Measurements from ENCODE around the gene CDH12.
"Not testable (repeated sequence)": the region's sequence is repeated elsewhere in the genome, so short reads cannot be mapped to it uniquely, and the experiment has no call there.

The CDH12 gene

DNA sequence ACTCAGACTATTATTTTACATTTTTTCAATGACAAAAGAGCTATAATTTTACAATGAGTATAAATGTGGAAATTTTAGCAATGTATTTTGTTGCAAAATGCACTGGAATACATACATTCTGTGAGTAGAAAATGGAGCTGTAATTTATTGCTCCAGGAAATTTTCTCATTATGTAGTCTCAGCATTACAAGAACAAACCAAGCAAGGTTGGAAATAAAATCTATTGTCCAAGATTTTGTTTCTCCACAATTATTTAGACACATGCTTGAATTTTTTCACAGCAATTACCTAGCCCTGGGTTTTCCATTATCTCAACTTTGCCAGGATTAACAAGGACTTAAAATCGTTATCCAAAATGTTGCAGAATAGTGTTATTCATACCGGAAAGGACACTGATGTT, 820.1 kb downstream of the CDH12 start:
- Mint-ChIP-seq H3K27ac (no peak overlapping the region), H3K36me3 (ENCODE audit: low read depth) (no peaks in the 10 kb centered on the region), H3K27me3 (ENCODE audit: low read depth, poor library complexity) (no peaks in the 10 kb centered on the region), H3K9me3 (peaks cover 4% of the 10 kb centered on the region), H3K4me3 (no peak overlapping the region), H3K4me1 (no peaks in the 10 kb centered on the region)
- DNase-seq: no peak
- TF ChIP-seq, protein P1, sequence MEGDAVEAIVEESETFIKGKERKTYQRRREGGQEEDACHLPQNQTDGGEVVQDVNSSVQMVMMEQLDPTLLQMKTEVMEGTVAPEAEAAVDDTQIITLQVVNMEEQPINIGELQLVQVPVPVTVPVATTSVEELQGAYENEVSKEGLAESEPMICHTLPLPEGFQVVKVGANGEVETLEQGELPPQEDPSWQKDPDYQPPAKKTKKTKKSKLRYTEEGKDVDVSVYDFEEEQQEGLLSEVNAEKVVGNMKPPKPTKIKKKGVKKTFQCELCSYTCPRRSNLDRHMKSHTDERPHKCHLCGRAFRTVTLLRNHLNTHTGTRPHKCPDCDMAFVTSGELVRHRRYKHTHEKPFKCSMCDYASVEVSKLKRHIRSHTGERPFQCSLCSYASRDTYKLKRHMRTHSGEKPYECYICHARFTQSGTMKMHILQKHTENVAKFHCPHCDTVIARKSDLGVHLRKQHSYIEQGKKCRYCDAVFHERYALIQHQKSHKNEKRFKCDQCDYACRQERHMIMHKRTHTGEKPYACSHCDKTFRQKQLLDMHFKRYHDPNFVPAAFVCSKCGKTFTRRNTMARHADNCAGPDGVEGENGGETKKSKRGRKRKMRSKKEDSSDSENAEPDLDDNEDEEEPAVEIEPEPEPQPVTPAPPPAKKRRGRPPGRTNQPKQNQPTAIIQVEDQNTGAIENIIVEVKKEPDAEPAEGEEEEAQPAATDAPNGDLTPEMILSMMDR (IDR thresholded peaks at IDR 0.05): no peak

DNA sequence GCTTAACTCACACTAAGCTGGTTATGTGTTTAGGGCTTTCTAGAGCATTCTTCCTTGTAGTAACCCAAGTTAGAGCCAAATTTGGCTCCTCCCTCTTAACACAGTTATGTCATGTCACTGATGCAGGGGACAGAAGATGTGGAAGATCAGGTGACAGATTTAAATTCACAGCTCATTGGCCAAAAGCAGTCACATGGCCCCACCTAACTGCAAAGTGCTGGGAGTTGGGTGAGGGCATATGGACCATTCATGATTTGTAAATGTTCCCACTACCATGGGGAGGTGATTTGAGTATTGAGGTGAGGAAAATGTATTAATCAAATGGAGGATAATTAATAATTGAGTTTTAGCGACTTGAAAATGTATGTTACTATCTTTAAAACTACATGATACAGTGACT, 829.4 kb downstream of the CDH12 start:
- Mint-ChIP-seq H3K36me3 (ENCODE audit: low read depth) (no peaks in the 10 kb centered on the region), H3K9me3 (peaks cover 7% of the 10 kb centered on the region), H3K4me3 (no peak overlapping the region), H3K4me1 (no peaks in the 10 kb centered on the region), H3K27ac (no peak overlapping the region), H3K27me3 (ENCODE audit: low read depth, poor library complexity) (no peaks in the 10 kb centered on the region)
- TF ChIP-seq, protein P1 (IDR thresholded peaks at IDR 0.05): no peak
- no peak for DNase-seq

DNA sequence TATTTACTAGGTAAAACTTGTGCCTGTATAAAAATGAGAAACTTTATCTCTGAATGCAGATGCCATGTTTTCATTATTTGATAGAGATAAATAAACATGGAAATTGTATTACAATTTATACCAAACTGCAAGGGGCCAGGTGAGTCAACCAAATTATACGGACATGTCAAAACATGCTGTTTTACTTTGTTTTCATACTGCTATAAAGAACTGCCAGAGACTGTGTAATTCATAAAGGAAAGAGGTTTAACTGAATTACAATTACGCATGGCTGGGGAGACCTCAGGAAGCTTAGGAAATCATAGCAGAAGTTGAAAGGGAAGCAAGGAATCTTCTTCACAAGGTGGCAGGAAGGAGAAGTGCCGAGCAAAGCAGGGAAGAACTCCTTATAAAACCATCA, 840.3 kb downstream of the CDH12 start:
- not testable (repeated sequence) for H3K4me3 Mint-ChIP-seq; H3K9me3 Mint-ChIP-seq; H3K27me3 Mint-ChIP-seq (ENCODE audit: low read depth, poor library complexity); H3K27ac Mint-ChIP-seq; DNase-seq; H3K4me1 Mint-ChIP-seq; H3K36me3 Mint-ChIP-seq (ENCODE audit: low read depth)

DNA sequence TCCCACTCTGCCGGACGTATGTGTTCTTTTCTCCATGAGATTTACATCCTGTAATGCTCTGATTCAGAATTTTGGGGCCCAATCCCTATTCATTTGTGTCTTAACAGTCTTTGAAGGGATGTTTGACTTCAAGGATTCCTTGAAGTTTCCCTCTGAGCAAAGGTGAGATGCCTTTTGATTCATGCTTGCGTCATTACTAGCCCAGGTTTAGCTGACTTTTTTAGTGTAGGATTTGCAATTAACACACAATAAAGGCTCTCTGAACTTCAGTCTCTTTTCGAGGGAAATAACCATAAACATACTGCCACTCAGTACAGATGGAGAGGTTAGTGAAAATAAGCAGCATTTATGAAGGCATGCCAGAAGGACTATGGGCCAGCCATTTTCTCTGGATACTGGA, 842.3 kb downstream of the CDH12 start:
- not testable (repeated sequence) for H3K9me3 Mint-ChIP-seq; DNase-seq; H3K27me3 Mint-ChIP-seq (ENCODE audit: low read depth, poor library complexity); H3K4me1 Mint-ChIP-seq; H3K27ac Mint-ChIP-seq; H3K36me3 Mint-ChIP-seq (ENCODE audit: low read depth); H3K4me3 Mint-ChIP-seq

DNA sequence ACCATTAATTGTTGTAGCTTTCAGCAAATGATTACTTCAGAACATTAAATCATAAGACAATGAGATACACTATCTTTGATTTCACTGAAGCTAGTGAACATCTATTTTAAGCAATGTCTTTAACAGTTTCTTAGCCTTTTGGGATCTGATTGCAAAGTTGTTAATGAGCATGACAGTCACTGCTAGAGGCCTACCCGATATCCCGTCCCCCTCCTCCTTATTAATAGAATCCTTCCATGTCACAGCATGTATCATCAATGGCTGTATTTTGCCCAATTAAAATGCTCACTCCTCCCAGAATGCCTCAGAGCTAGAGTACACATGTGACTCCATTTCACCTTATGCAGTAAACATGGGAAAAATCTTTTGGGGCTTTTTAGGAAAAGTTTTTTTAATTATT, 852.0 kb downstream of the CDH12 start:
- not testable (repeated sequence) for H3K4me1 Mint-ChIP-seq; H3K36me3 Mint-ChIP-seq (ENCODE audit: low read depth); H3K27ac Mint-ChIP-seq; H3K27me3 Mint-ChIP-seq (ENCODE audit: low read depth, poor library complexity); H3K4me3 Mint-ChIP-seq; H3K9me3 Mint-ChIP-seq; DNase-seq

GRCh38 chr5:21985799-21986198, 867.3 kb downstream of the CDH12 start:
- H3K4me3 Mint-ChIP-seq; H3K9me3 Mint-ChIP-seq; H3K4me1 Mint-ChIP-seq; DNase-seq; H3K36me3 Mint-ChIP-seq (ENCODE audit: low read depth); H3K27me3 Mint-ChIP-seq (ENCODE audit: low read depth, poor library complexity); H3K27ac Mint-ChIP-seq: not testable (repeated sequence)

- H3K27ac Mint-ChIP-seq; H3K4me1 Mint-ChIP-seq; DNase-seq; H3K36me3 Mint-ChIP-seq (ENCODE audit: low read depth); H3K4me3 Mint-ChIP-seq; H3K9me3 Mint-ChIP-seq; H3K27me3 Mint-ChIP-seq (ENCODE audit: low read depth, poor library complexity): not testable (repeated sequence)
These were observed 901.6 kb downstream of the CDH12 start for GRCh38 chr5:21951571-21951970.

DNA sequence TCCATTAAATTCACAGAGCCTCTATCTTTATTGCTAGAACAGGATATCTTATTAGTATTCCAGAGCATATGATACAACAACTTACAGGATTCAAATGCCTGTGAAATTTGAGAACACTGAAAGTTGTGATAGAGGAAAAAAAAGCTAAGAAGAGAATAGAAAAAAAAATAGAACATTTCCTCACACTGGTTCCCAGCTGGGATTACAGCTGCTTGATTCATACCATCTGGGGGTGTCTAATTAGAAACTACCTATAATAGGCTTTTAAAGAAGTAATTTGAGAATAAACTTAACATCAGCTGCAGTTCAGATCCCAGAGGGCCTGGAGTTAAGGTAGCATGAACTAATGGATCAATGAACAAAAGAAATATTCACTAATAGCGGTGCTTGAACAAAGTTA, 922.0 kb downstream of the CDH12 start:
- TF ChIP-seq, protein P1 (IDR thresholded peaks at IDR 0.05): no peak
- H3K27ac Mint-ChIP-seq: no peak overlapping the region
- peaks cover 30% of the 10 kb centered on the region for H3K9me3 Mint-ChIP-seq
- DNase-seq: no peak
- H3K27me3 Mint-ChIP-seq (ENCODE audit: low read depth, poor library complexity): no peaks in the 10 kb centered on the region
- H3K4me1 Mint-ChIP-seq: peaks cover 4% of the 10 kb centered on the region
- peaks cover 6% of the 10 kb centered on the region for H3K36me3 Mint-ChIP-seq (ENCODE audit: low read depth)
- H3K4me3 Mint-ChIP-seq: no peak overlapping the region
